Neural cell (in vitro differentiated cells): ENCODE data around the gene ABHD8. TPM values are rescaled to one million over a fixed set of nuclear protein-coding genes. Genes with fewer than 3 reads are reported as not detected.

ENCODE experiments used
- H2AFZ ChIP-seq: fragments of 200-600, 300-800 bp; sonication (generic), shearing (Covaris generic); 2 replicates; pipeline ENCODE4 v1.6.0; 2014; ENCODE audit warnings: low read depth, mild to moderate bottlenecking, antibody characterized with exemption, low read length, moderate library complexity
- H3F3A ChIP-seq: fragments of 200-600 bp; shearing (Covaris generic); 2 replicates; pipeline ENCODE4 v1.6.1; 2016; ENCODE audit warnings: mild to moderate bottlenecking, moderate library complexity, mixed read lengths, antibody characterized with exemption, low read length; ENCODE audit not compliant: insufficient read depth, poor library complexity, severe bottlenecking
- H3K27ac ChIP-seq: fragments of 200-600, 300-800 bp; sonication (generic), shearing (Covaris generic); 2 replicates; pipeline ENCODE4 v1.5.1; 2014; ENCODE audit warnings: mild to moderate bottlenecking, low read length, moderate library complexity
- H3K27me3 ChIP-seq: fragments of 300-800, 200-600 bp; sonication (generic), shearing (Covaris generic); 2 replicates; pipeline ENCODE4 v1.6.0; 2014; ENCODE audit warnings: mild to moderate bottlenecking, low read depth, low read length, moderate library complexity; ENCODE audit not compliant: insufficient read depth
- H3K36me3 ChIP-seq: fragments of 300-800, 200-600 bp; sonication (generic), shearing (Covaris generic); 2 replicates; pipeline ENCODE4 v1.5.1; 2014; ENCODE audit warnings: mild to moderate bottlenecking, antibody characterized with exemption, low read length, moderate library complexity; ENCODE audit not compliant: insufficient read depth
- H3K4me2 ChIP-seq: fragments of 300-800, 200-600 bp; sonication (generic), shearing (Covaris generic); 2 replicates; pipeline ENCODE4 v1.6.0; 2014; ENCODE audit warnings: mild to moderate bottlenecking, low read length
- H3K4me3 ChIP-seq: fragments of 300-800, 200-600 bp; sonication (generic), shearing (Covaris generic); 2 replicates; pipeline ENCODE4 v1.5.1; 2014; ENCODE audit warnings: mild to moderate bottlenecking, low read length, moderate library complexity
- H3K79me2 ChIP-seq: fragments of 200-600 bp; shearing (Covaris generic); replicated peaks from 2 replicates; pipeline ENCODE4 v1.6.0; 2014; ENCODE audit warnings: mild to moderate bottlenecking, low read length, moderate library complexity; ENCODE audit not compliant: insufficient read depth
- H3K9ac ChIP-seq: fragments of 300-800, 200-600 bp; sonication (generic), shearing (Covaris generic); 2 replicates; pipeline ENCODE4 v1.6.1; 2016; ENCODE audit warnings: mild to moderate bottlenecking, low read length, mixed read lengths
- H3K9me2 ChIP-seq: fragments of 200-600 bp; shearing (Covaris generic); 2 replicates; pipeline ENCODE4 v1.6.1; 2016; ENCODE audit warnings: mild to moderate bottlenecking, low read length, mixed read lengths; ENCODE audit not compliant: insufficient read depth
- H3K9me3 ChIP-seq: fragments of 200-600, 300-800 bp; sonication (generic), shearing (Covaris generic); 2 replicates; pipeline ENCODE4 v1.6.1; 2016; ENCODE audit warnings: mild to moderate bottlenecking, mixed run types, low read length, moderate library complexity, mixed read lengths
- H4K20me1 ChIP-seq: fragments of 200-600 bp; shearing (Covaris generic); 2 replicates; pipeline ENCODE4 v1.6.1; 2016; ENCODE audit warnings: mild to moderate bottlenecking, mixed run types; ENCODE audit not compliant: insufficient read depth
- CTCF ChIP-seq: fragments of 450-650 bp; IDR thresholded peaks from 2 replicates; pipeline ENCODE4 v1.5.1; 2014; ENCODE audit warnings: antibody characterized with exemption, mild to moderate bottlenecking, moderate library complexity; ENCODE audit not compliant: poor library complexity, severe bottlenecking
- EP300 ChIP-seq: fragments of 450-650 bp; conservative IDR thresholded peaks from 2 replicates; pipeline ENCODE4 v1.6.1; 2014; ENCODE audit warnings: antibody characterized with exemption, mild to moderate bottlenecking, moderate library complexity; ENCODE audit not compliant: poor library complexity, severe bottlenecking
- EZH2 ChIP-seq: fragments of 200-600, 300-800 bp; shearing (Covaris generic), sonication (generic); IDR thresholded peaks from 2 replicates; pipeline ENCODE4 v1.6.1; 2014; ENCODE audit warnings: antibody characterized with exemption, low read length, borderline replicate concordance, mild to moderate bottlenecking; ENCODE audit not compliant: insufficient read depth, poor library complexity, severe bottlenecking
- MXI1 ChIP-seq: fragments of 450-650 bp; conservative IDR thresholded peaks from 2 replicates; pipeline ENCODE4 v1.6.1; 2014; ENCODE audit warnings: antibody characterized with exemption, mild to moderate bottlenecking; ENCODE audit not compliant: poor library complexity, severe bottlenecking
- POLR2AphosphoS5 ChIP-seq: IDR thresholded peaks from 2 replicates; pipeline ENCODE4 v1.6.1; 2012
- RAD21 ChIP-seq: fragments of 450-650 bp; conservative IDR thresholded peaks from 2 replicates; pipeline ENCODE4 v1.6.1; 2014; ENCODE audit warnings: antibody characterized with exemption, mild to moderate bottlenecking, moderate library complexity
- SMC3 ChIP-seq: fragments of 450-650 bp; conservative IDR thresholded peaks from 2 replicates; pipeline ENCODE4 v1.6.1; 2014; ENCODE audit warnings: antibody characterized with exemption, mild to moderate bottlenecking, moderate library complexity; ENCODE audit not compliant: poor library complexity
- TAF1 ChIP-seq: IDR thresholded peaks from 2 replicates; pipeline ENCODE4 v1.6.1; 2012; ENCODE audit warnings: low read depth
- polyA plus RNA-seq: library from polyadenylated mRNA; depleted of rRNA; stranded (reverse); fragments of >200 nt; gene quantifications from 2 replicates; pipeline ENCODE4 v1.2.3, GENCODE V29; 2014
- TF ChIP-seq, protein P1 (sequence below): IDR thresholded peaks from 2 replicates; pipeline ENCODE4 v1.6.1; 2012; ENCODE audit warnings: borderline replicate concordance

The ABHD8 gene
- polyA plus RNA-seq, 1 donor from 2014 or later, result 28.1 TPM

- H3K79me2 ChIP-seq, result peaks cover 7% of the 10 kb centered on the region
- H3K9me2 ChIP-seq, result no peaks in the 10 kb centered on the region
- no peaks in the 10 kb centered on the region for H3K9me3 ChIP-seq
- H3K4me2 ChIP-seq, result no peak overlapping the region
- no peak overlapping the region for H3K9ac ChIP-seq
- H4K20me1 ChIP-seq, result no peaks in the 10 kb centered on the region
- H3K27ac ChIP-seq, result no peak overlapping the region
- H3K27me3 ChIP-seq, result no peaks in the 10 kb centered on the region
- no peak overlapping the region for H2AFZ ChIP-seq
- no peaks in the 10 kb centered on the region for H3F3A ChIP-seq
- no peak for TF ChIP-seq EP300
- no peak for TF ChIP-seq MXI1
- no peak for TF ChIP-seq EZH2
- no peak for TF ChIP-seq TAF1
- no peak for TF ChIP-seq SMC3
- TF ChIP-seq RAD21, result no peak
- TF ChIP-seq CTCF, result no peak
- no peak for TF ChIP-seq POLR2AphosphoS5
- TF ChIP-seq, protein P1, sequence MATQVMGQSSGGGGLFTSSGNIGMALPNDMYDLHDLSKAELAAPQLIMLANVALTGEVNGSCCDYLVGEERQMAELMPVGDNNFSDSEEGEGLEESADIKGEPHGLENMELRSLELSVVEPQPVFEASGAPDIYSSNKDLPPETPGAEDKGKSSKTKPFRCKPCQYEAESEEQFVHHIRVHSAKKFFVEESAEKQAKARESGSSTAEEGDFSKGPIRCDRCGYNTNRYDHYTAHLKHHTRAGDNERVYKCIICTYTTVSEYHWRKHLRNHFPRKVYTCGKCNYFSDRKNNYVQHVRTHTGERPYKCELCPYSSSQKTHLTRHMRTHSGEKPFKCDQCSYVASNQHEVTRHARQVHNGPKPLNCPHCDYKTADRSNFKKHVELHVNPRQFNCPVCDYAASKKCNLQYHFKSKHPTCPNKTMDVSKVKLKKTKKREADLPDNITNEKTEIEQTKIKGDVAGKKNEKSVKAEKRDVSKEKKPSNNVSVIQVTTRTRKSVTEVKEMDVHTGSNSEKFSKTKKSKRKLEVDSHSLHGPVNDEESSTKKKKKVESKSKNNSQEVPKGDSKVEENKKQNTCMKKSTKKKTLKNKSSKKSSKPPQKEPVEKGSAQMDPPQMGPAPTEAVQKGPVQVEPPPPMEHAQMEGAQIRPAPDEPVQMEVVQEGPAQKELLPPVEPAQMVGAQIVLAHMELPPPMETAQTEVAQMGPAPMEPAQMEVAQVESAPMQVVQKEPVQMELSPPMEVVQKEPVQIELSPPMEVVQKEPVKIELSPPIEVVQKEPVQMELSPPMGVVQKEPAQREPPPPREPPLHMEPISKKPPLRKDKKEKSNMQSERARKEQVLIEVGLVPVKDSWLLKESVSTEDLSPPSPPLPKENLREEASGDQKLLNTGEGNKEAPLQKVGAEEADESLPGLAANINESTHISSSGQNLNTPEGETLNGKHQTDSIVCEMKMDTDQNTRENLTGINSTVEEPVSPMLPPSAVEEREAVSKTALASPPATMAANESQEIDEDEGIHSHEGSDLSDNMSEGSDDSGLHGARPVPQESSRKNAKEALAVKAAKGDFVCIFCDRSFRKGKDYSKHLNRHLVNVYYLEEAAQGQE, result no peak
- H3K36me3 ChIP-seq, result no peaks in the 10 kb centered on the region
- H3K4me3 ChIP-seq, result no peak overlapping the region
These were observed 26.4 kb upstream of the ABHD8 start for GRCh38 chr19:17329366-17330261.

GRCh38 chr19:17328517-17329365, 25.5 kb upstream of the ABHD8 start:
- H3F3A ChIP-seq, result no peaks in the 10 kb centered on the region
- H3K79me2 ChIP-seq, result peaks cover 1% of the 10 kb centered on the region
- no peak overlapping the region for H3K4me3 ChIP-seq
- no peaks in the 10 kb centered on the region for H3K9me3 ChIP-seq
- no peak overlapping the region for H3K9ac ChIP-seq
- TF ChIP-seq RAD21, result no peak
- TF ChIP-seq POLR2AphosphoS5, result no peak
- no peak for TF ChIP-seq SMC3
- TF ChIP-seq EP300, result no peak
- TF ChIP-seq EZH2, result no peak
- no peak for TF ChIP-seq MXI1
- no peak for TF ChIP-seq TAF1
- no peak for TF ChIP-seq CTCF
- TF ChIP-seq, protein P1, result no peak
- H3K36me3 ChIP-seq, result no peaks in the 10 kb centered on the region
- H4K20me1 ChIP-seq, result no peaks in the 10 kb centered on the region
- no peak overlapping the region for H3K27ac ChIP-seq
- no peak overlapping the region for H3K4me2 ChIP-seq
- no peaks in the 10 kb centered on the region for H3K9me2 ChIP-seq
- H2AFZ ChIP-seq, result no peak overlapping the region
- H3K27me3 ChIP-seq, result no peaks in the 10 kb centered on the region
